GM19099 (cell line): Measurements from ENCODE around the gene B4GALNT2.

Experiments used
- POLR2A ChIP-seq: IDR thresholded peaks from 3 replicates; pipeline ENCODE4 v1.6.1; 2011; ENCODE audit warnings: low read depth; ENCODE audit not compliant: insufficient read length; ENCODE audit errors: extremely low read depth

The B4GALNT2 gene

DNA sequence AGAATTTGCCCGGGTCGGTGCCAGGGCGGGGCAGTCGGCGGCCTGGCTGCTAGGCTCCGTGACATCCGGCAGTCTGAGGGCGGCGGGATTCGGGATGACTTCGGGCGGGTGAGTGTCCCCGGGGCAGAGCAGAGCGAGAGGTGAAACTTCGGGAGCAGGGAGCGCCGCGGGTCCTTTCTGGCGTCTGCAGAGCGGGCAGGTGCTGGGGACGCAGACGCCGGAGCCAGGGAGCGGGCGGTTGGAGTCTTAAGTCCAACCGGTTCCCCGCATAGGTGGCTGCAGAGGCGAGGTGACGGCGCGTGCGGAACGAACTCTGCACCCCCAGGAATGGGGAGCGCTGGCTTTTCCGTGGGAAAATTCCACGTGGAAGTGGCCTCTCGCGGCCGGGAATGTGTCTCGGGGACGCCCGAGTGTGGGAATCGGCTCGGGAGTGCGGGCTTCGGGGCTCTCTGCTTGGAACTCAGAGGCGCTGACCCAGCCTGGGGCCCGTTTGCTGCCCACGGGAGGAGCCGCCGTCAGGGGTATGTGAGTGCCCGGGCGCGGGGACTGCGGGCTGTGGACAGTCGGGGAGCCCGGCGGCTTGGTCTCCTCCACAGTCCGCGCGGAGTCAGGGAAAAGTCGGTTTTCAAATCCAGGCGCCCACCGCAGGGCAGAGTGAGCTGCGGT, at the start of gene B4GALNT2:
Gene B4GALNT2, plus strand, starts transcription at position 71 of the 666 bp plus-strand sequence. Its CDS starts 24 bp downstream, at position 95.
- no peak for TF ChIP-seq POLR2A

DNA sequence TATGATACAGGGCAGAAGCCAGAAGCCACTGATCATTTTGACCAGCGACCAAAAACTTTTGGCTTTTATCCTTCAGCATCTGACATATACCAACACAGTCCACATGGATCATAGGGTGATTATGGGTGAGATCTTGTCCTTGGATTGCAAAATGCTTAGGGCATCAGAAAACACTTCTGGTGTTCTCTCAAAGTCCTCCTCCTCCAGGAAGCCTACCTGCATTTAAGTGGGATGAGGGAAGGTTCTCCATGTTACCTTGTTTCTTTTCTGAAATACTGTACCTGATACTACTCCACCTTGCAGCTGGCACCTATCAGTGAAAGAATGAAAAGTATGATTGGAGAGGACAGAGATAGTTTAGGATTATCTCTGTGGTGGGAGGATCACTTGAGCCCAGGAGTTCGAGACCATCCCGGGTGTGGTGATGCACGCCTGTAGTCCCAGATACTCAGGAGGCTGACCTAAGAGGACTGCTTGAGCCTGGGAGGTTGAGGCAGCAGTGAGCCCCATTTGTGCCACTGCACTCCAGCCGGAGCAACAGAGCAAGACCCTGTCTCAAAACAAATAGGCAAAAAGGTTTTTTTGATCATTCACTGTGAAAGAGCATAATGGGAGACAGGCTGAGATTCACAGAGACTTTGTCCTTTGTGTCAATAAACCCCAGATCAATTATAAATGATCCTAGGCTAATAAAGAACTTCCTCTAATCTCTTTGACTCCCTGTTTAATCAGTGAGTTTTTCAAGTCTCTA, 46.8 kb upstream of the B4GALNT2 start:
- TF ChIP-seq POLR2A: no peak

DNA sequence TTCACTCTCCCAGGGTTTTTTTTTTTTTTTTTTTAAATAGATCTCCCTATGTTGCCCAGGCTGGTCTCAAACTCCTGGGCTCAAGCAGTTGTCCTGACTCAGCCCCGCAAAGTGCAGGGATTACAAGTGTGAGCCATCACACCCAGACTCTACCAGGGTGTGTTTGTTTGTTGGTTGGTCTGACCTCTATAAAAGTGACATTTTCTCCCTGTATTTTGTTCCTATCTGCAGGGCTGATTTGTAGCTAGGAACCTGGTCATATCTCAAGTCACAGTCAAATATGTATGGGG, 46.3 kb upstream of the B4GALNT2 start:
- no peak for TF ChIP-seq POLR2A

DNA sequence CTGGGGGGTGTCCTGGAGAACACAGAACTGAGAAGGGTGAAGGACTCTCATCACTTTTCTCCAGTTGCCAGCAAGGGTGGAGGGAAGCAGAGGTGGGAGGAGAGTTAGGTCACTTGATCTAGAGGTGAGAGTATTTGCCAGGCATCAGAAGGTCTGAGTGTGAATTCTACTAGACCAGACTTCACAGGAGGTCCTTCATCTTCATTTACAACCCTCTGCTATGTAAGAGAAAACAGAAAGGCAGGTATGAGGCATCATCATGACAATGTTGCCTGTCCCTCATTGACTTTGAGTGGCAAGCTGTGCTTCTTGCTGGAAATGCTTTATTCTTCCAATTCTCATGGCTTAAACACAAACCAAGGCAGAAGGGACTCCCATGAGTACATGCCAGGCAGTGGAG, 45.9 kb upstream of the B4GALNT2 start:
- no peak for TF ChIP-seq POLR2A

DNA sequence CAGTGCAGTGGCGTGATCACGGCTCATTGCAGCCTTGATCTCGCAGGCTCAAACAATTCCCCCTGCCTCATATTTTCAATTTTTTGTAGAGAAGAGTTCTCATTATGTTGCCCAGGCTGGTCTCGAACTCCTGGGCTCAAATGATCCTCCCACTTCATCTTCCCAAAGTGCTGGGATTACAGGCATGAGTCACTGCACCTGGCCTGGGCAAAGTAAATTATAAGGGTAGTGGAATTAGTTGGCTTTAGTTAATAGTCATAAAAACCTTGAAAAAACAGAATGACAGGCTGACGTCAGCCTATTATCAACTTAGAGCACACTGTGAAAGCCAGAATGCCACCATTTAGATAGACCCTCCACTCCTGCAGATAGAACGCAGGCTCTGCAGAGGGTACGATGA, 43.5 kb upstream of the B4GALNT2 start:
- no peak for TF ChIP-seq POLR2A

- TF ChIP-seq POLR2A: no peak
Measured at GRCh38 chr17:49090878-49091594, 41.5 kb upstream of the B4GALNT2 start.

- TF ChIP-seq POLR2A: no peak
Measured at GRCh38 chr17:49093131-49093530, 39.4 kb upstream of the B4GALNT2 start.

GRCh38 chr17:49100601-49101000, 32.0 kb upstream of the B4GALNT2 start:
- TF ChIP-seq POLR2A: no peak

DNA sequence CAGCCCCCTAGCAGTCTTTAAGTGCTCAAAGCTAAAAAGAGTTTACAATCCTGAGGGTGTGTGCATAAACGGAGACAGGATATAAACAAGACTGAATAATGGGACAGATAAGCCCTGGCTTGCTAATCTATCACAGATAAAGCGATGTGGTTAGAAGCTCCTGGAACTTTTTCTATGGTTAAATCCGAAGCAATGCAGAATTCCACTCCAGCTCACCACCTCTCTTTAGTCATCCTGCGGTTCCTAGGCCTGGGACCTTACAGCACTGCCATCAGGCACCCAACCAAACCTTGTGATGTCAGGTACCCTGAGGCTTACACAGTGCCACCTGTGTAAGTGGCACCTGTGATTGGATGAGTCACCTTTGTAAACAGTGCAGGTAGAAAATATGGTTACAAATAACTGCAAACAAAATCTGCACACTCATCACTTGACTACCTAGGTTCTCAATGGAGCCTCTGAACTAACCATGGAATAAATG, 31.5 kb upstream of the B4GALNT2 start:
- no peak for TF ChIP-seq POLR2A

- TF ChIP-seq POLR2A: no peak
Measured at GRCh38 chr17:49104511-49105074, 28.0 kb upstream of the B4GALNT2 start.

DNA sequence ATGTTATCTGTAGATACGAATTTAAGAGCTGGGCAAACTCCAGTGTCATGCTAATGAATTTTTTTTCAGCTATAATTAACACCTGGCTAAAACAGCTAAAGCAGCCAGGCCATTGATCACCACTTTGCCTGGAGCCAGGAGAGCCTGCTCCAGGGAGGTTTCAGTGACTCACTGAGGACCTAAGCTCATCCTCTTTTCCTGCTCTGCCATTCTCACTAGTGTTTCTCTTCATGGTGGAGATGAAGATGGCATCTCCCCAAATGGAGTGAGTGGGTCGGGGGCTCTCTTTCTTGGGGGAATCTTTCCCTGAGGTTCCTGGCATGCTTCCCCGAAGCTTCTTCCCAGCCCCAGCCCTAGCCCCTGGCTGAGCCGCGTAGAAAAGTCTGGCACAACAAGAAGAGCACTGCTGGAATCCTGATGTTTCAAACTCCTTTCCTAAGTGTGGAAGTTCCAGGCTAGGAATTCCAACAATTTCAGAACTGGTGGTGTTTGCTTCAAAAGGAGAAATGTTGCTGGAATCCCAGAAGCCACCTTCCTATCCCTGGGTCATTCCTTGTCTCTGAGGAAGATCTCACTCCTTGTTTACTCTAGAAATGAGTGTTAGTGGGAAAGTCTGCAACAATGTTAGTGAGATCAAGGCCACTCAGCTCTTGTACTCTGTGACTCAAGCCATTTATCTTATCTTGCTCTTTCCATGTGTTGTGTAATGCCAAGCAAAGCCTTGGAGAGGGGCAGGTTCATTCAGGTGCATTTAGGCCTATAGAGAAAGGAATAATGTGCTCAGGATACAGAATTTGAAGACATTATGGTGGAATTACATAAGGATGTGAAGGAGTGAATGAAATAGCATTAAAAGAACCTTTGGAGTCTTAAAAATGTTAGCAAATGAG, 26.0 kb upstream of the B4GALNT2 start:
- no peak for TF ChIP-seq POLR2A

DNA sequence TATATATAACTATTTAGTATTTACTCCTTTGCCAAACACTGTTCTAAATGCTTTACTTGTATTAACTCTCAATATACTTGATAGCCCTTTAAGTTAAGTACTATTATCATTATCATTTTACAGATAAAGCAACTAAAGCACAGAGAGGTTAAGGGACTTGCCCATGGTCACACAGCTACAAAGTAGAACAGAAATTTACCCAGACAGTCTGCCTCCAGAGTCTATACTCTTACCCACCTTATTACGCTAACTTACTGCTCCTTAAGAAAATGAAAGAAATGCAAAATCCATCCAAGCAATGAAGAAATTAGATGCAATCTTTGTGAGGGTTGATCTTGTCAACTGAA, 25.4 kb upstream of the B4GALNT2 start:
- TF ChIP-seq POLR2A: no peak

DNA sequence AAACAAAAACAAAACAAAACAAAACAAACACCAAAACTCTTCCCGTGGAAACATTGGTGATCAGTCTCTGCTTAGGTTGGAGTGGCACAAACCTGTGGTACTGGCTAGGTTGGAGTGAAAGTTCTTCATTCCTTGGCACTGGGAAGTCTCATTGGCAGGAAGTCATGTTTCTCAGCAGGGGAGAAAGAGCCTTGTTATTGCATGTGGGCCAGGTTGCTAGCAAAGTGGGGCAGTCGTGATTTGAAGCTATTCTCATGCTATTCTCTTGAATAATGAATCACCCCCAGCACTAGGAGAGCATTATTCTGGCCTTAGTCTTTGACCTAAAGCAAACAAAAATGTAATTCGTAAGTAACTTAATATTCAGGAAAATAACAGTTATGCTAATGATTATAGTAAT, 24.3 kb upstream of the B4GALNT2 start:
- no peak for TF ChIP-seq POLR2A

DNA sequence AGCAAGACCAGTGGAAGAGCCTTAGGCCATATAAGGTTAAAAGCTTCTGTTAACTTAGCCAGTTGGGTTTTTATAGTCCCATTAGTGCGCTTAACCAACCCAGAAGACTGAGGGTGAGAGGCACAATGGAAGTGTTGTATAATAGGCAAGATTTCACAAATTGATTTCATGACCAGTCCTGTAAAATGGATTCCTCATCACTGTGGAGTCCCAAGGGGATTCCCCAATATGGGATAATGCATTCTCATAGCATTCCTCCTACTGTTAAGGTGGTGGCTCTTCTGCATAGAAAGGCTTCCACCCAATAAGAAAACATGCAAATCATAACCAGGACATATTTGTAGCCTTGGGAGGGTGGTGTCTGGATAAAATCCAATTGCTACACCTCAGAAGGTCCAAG, 22.1 kb upstream of the B4GALNT2 start:
- TF ChIP-seq POLR2A: no peak

DNA sequence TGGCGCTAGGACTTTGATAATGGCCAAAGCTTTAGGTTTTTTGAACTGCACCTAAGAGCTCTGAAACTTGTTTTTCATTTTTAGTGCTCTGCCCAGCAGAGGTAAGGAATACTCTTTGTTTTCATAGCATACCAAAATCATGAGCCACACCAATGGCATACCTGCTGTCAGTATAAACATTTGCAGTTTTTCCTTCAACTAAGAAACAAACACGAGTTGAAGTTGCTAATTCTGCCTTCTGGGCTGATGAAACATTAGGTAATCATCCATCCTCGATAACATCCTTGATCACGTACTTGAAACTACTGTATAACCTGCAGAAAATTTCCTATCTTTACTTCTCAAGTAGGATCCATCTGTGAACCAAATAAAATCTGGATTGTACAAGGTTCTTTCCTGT, 20.6 kb upstream of the B4GALNT2 start:
- no peak for TF ChIP-seq POLR2A
